Stimulated activated CD8-positive, alpha-beta memory T cell treated with anti-CD3 and anti-CD28 coated beads, Interleukin-12 subunit alpha, Interleukin-12 subunit beta, amount 100 ng/mL, for 24 hours (primary cell): ENCODE data around the gene CNOT6L.
"Not testable (repeated sequence)": the region's sequence is repeated elsewhere in the genome, so short reads cannot be mapped to it uniquely, and the experiment has no call there.

ENCODE experiments used
- DNase-seq: peaks from one replicate; pipeline ENCODE4 v3.0.0-alpha.2; 2020; ENCODE audit errors: extremely low read depth

Gene CNOT6L

GRCh38 chr4:77782102-77782835, 36.9 kb downstream of the CNOT6L start:
- no peak for DNase-seq

GRCh38 chr4:77780762-77781161, 38.4 kb downstream of the CNOT6L start:
- DNase-seq = not testable (repeated sequence)

GRCh38 chr4:77777135-77777807, 41.9 kb downstream of the CNOT6L start:
- no peak for DNase-seq

GRCh38 chr4:77776182-77777134, 42.7 kb downstream of the CNOT6L start:
- no peak for DNase-seq

- DNase-seq = no peak
Observed at GRCh38 chr4:77773101-77773500, 46.1 kb downstream of the CNOT6L start.

GRCh38 chr4:77771566-77771965, 47.6 kb downstream of the CNOT6L start:
- no peak for DNase-seq

GRCh38 chr4:77765720-77766119, 53.4 kb downstream of the CNOT6L start:
- DNase-seq = no peak

- DNase-seq = no peak
Observed at GRCh38 chr4:77762531-77762930, 56.6 kb downstream of the CNOT6L start.

GRCh38 chr4:77761595-77761994, 57.6 kb downstream of the CNOT6L start:
- DNase-seq = no peak

- DNase-seq = no peak
Observed at GRCh38 chr4:77758804-77759203, 60.4 kb downstream of the CNOT6L start.

GRCh38 chr4:77751764-77752163, 67.4 kb downstream of the CNOT6L start:
- no peak for DNase-seq

GRCh38 chr4:77745792-77746191, 73.4 kb downstream of the CNOT6L start:
- no peak for DNase-seq

- no peak for DNase-seq
Observed at GRCh38 chr4:77742054-77742453, 77.1 kb downstream of the CNOT6L start.

GRCh38 chr4:77740480-77740879, 78.7 kb downstream of the CNOT6L start:
- no peak for DNase-seq

GRCh38 chr4:77734928-77735327, 84.2 kb downstream of the CNOT6L start:
- DNase-seq = no peak

GRCh38 chr4:77731656-77732055, 87.5 kb downstream of the CNOT6L start:
- no peak for DNase-seq

- no peak for DNase-seq
Observed at GRCh38 chr4:77728420-77728819, 90.7 kb downstream of the CNOT6L start.

- no peak for DNase-seq
Observed at GRCh38 chr4:77721073-77721472, 98.1 kb downstream of the CNOT6L start.

GRCh38 chr4:77718500-77718899, 100.7 kb downstream of the CNOT6L start:
- not testable (repeated sequence) for DNase-seq

GRCh38 chr4:77715414-77716290, 103.5 kb downstream of the CNOT6L start:
- DNase-seq = no peak

- no peak for DNase-seq
Observed at GRCh38 chr4:77714514-77714913, 104.7 kb downstream of the CNOT6L start.
